IMR-90 (cell line): ENCODE data around the gene KDM4B. TPM values are rescaled to one million over a fixed set of nuclear protein-coding genes. Genes with fewer than 3 reads are reported as not detected.

ENCODE experiments used
- ATAC-seq: fragments of 200-7000 bp; cut with Tn5 transposase; 2 replicates; pipeline ENCODE4 v1.9.1; 2020; ENCODE audit warnings: low read depth, mild to moderate bottlenecking, moderate library complexity
- BruUV-seq: library from RNA; stranded (reverse); fragments of 400-500 nt; replicated peaks from 2 replicates; lab custom pipeline; 2021; lab: Mats Ljungman, UMichigan
- CTCF ChIA-PET: fragments of 300-600 bp; formaldehyde crosslinking; extraction: SDS; loops from one replicate; lab custom pipeline; 2021; ENCODE audit warnings: antibody characterized with exemption; lab: Yijun Ruan, JAX
- POLR2A ChIA-PET: fragments of 300-600 bp; sonication (Branson Sonifier 250); formaldehyde crosslinking; loops from one replicate; lab custom pipeline; 2022; ENCODE audit warnings: antibody characterized with exemption; ENCODE audit not compliant: unreplicated experiment; lab: Charles Lee
- DNase-seq: peaks from one replicate; pipeline ENCODE4 v3.0.0; 2013
- H2AFZ ChIP-seq: replicated peaks from 2 replicates; pipeline ENCODE3; 2013; ENCODE audit warnings: low read length, mild to moderate bottlenecking; ENCODE audit not compliant: poor library complexity
- H2AK5ac ChIP-seq: 2 replicates; pipeline ENCODE4 v1.6.1; 2013; ENCODE audit warnings: low read depth, low read length, inconsistent platforms
- H2AK9ac ChIP-seq: replicated peaks from 2 replicates; pipeline ENCODE3; 2013; ENCODE audit warnings: mild to moderate bottlenecking, low read depth, low read length, moderate library complexity; ENCODE audit not compliant: poor library complexity
- H2BK120ac ChIP-seq: 2 replicates; pipeline ENCODE4 v1.6.1; 2013; ENCODE audit warnings: low read depth, low read length, inconsistent platforms
- H2BK15ac ChIP-seq: 3 replicates; pipeline ENCODE4 v1.6.1; 2013; ENCODE audit warnings: low read depth, low read length, inconsistent platforms
- H2BK20ac ChIP-seq: 2 replicates; pipeline ENCODE4 v1.6.1; 2013; ENCODE audit warnings: low read depth, mild to moderate bottlenecking, inconsistent platforms, low read length, moderate library complexity
- H2BK5ac ChIP-seq: 2 replicates; pipeline ENCODE4 v1.6.1; 2013; ENCODE audit warnings: mild to moderate bottlenecking, low read depth, low read length, inconsistent platforms; ENCODE audit not compliant: poor library complexity, severe bottlenecking
- H3K14ac ChIP-seq: replicated peaks from 2 replicates; pipeline ENCODE4 v1.6.1; 2013; ENCODE audit warnings: low read depth, low read length, inconsistent platforms
- H3K18ac ChIP-seq: 2 replicates; pipeline ENCODE4 v1.6.1; 2013; ENCODE audit warnings: low read depth, low read length, control low read depth
- H3K23ac ChIP-seq: 2 replicates; pipeline ENCODE4 v1.6.1; 2013; ENCODE audit warnings: low read depth, low read length, inconsistent platforms
- H3K27ac ChIP-seq: 2 replicates; pipeline ENCODE4 v1.5.1; 2013; ENCODE audit warnings: mild to moderate bottlenecking, control low read depth, low read length; ENCODE audit not compliant: insufficient read depth
- H3K27me3 ChIP-seq: 2 replicates; pipeline ENCODE4 v1.6.1; 2013; ENCODE audit warnings: low read length; ENCODE audit not compliant: control insufficient read depth, insufficient read depth
- H3K36me3 ChIP-seq: 2 replicates; pipeline ENCODE4 v1.6.1; 2013; ENCODE audit warnings: low read length, mixed read lengths; ENCODE audit not compliant: control insufficient read depth, insufficient read depth
- H3K4ac ChIP-seq: 2 replicates; pipeline ENCODE4 v1.6.1; 2013; ENCODE audit warnings: low read depth, low read length, inconsistent platforms
- H3K4me1 ChIP-seq: 2 replicates; pipeline ENCODE4 v1.6.1; 2013; ENCODE audit warnings: low read length, mixed read lengths; ENCODE audit not compliant: control insufficient read depth, insufficient read depth
- H3K4me2 ChIP-seq: 2 replicates; pipeline ENCODE4 v1.6.1; 2013; ENCODE audit warnings: low read depth, mild to moderate bottlenecking, control low read depth, low read length, moderate library complexity
- H3K4me3 ChIP-seq: 2 replicates; pipeline ENCODE4 v1.5.1; 2013; ENCODE audit warnings: low read depth, mild to moderate bottlenecking, control low read depth, low read length, moderate library complexity; ENCODE audit not compliant: insufficient read depth
- H3K56ac ChIP-seq: 2 replicates; pipeline ENCODE4 v1.6.1; 2013; ENCODE audit warnings: low read length, inconsistent platforms; ENCODE audit not compliant: insufficient read depth; ENCODE audit errors: extremely low read depth
- H3K79me1 ChIP-seq, 2 experiments: 2 replicates each; pipeline ENCODE4 v1.6.1; 2013; ENCODE audit warnings: low read length in 2 of 2, inconsistent platforms in 1 of 2, low read depth in 1 of 2
- H3K9ac ChIP-seq: 2 replicates; pipeline ENCODE4 v1.6.1; 2013; ENCODE audit warnings: low read depth, low read length, control low read depth
- H3K9me1 ChIP-seq: 2 replicates; pipeline ENCODE4 v1.6.1; 2013; ENCODE audit warnings: low read length, inconsistent platforms; ENCODE audit not compliant: insufficient read depth
- H3K9me3 ChIP-seq: 2 replicates; pipeline ENCODE4 v1.6.1; 2013; ENCODE audit warnings: low read length; ENCODE audit not compliant: control insufficient read depth, insufficient read depth
- H4K20me1 ChIP-seq: 2 replicates; pipeline ENCODE4 v1.6.1; 2013; ENCODE audit warnings: low read length, inconsistent platforms; ENCODE audit not compliant: insufficient read depth
- H4K5ac ChIP-seq: 2 replicates; pipeline ENCODE4 v1.6.1; 2013; ENCODE audit warnings: mild to moderate bottlenecking, low read depth, low read length, control low read depth
- H4K8ac ChIP-seq, 2 experiments: 2 replicates each; pipeline ENCODE4 v1.6.1; 2013; ENCODE audit warnings: low read depth in 2 of 2, low read length in 2 of 2, control low read depth in 1 of 2, inconsistent platforms in 1 of 2
- H4K91ac ChIP-seq: 2 replicates; pipeline ENCODE4 v1.6.1; 2013; ENCODE audit warnings: low read depth, low read length, inconsistent platforms; ENCODE audit not compliant: insufficient read depth
- CEBPB ChIP-seq: IDR thresholded peaks from 2 replicates; pipeline ENCODE4 v1.6.1; 2012; ENCODE audit warnings: low read depth, low read length, improper control_type of control experiment
- SMC3 ChIP-seq: fragments of 150-350 bp; IDR thresholded peaks from 2 replicates; pipeline ENCODE4 v1.6.1; 2016; ENCODE audit warnings: low read depth, mild to moderate bottlenecking, antibody characterized with exemption, low read length, moderate library complexity
- WGBS, 2 experiments: methylation state at CpG; one replicate each; pipeline versions ENCODE4 v1.1.5 to v1.1.7; 2013; ENCODE audit warnings: missing lambda C conversion rate in 2 of 2; ENCODE audit not compliant: insufficient read length in 1 of 2; ENCODE audit errors: extremely low coverage in 2 of 2; 5-methylcytosine and 5-hydroxymethylcytosine counted together
- dilution Hi-C: fragments of 300-500 bp; cut with HindIII; formaldehyde crosslinking; loops from one replicate; pipeline ENCODE4 v1.14.3; 2018; ENCODE audit warnings: low sequenced_read_pairs; ENCODE audit not compliant: unreplicated experiment
- in situ Hi-C: fragments of 300-500 bp; cut with MboI; formaldehyde crosslinking; loops from 3 replicates; pipeline ENCODE4 v1.14.3; 2019; ENCODE audit warnings: low sequenced_read_pairs, inconsistent platforms, mixed read lengths
- intact Hi-C: fragments of 100-400 bp; cut with micrococcal nuclease; formaldehyde crosslinking; loops from 2 replicates; pipeline ENCODE4 v1.10.0; 2022
- polyA plus RNA-seq, 3 experiments: library from polyadenylated mRNA; depleted of rRNA; stranded (reverse); fragments of >200 nt; gene quantifications; 2 replicates each; pipeline ENCODE4 v1.2.3, GENCODE V29; 2012; ENCODE audit warnings: low replicate concordance in 1 of 3
- total RNA-seq: library from RNA; depleted of rRNA; stranded (reverse); fragments of >200 nt; gene quantifications from 2 replicates; pipeline ENCODE4 v1.2.3, GENCODE V29; 2012

KDM4B gene
- total and polyA plus RNA-seq, 2 of the 4 experiments (the other 2 are of a cell fraction) = 5.0 to 17.9 TPM

DNA sequence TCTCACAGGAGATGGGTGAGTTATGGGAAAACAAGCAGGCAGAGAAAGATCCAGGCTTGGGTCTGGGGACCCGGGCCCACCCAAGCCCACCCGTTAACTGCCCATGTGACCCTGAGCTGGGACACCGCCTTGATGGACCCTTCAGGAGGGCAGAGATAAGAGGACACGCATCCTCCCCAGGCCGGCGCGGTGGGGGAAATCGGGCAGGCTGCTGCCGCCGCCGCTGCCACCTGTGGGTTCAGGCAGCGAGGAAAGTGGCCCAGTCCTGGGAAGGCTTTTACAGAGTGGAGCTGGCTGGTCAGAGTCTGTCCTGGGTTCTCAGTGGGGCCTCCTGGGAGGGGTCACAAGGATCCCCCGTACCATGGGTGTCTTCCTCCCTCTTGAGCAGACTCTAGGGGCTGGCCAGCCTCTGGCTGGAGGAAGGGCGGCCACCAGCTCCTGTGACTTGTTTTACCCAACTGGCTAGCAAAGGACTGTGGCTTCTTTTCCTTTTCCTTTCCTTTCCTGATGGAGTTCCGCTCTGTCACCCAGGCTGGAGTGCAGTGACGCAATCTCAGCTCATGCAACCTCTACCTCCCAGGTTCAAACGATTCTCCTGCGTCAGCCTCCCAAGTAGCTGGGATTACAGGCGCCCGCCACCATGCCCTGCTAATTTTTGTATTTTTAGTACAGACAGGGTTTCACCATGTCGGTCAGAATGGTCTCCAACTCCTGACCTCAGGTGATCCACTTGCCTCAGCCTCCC, 155.4 kb downstream of the KDM4B start:
- peaks cover 44% of the 10 kb centered on the region for H3K36me3 ChIP-seq
- H4K91ac ChIP-seq = no peak overlapping the region
- intact Hi-C loops (no loop called here), dilution Hi-C loops (no loop called here), in situ Hi-C loops (no loop called here)
- no peak overlapping the region for H4K5ac ChIP-seq
- H3K9me3 ChIP-seq = no peaks in the 10 kb centered on the region
- no peak overlapping the region for H3K9ac ChIP-seq
- H4K20me1 ChIP-seq = peaks cover 10% of the 10 kb centered on the region
- TF ChIP-seq SMC3 (no peak), CEBPB (0 out of 2 replicates have a peak, but pooled peaks have one; percentile 49)
- DNase-seq (no peak), ATAC-seq (no peak)
- H2AK5ac ChIP-seq = no peak overlapping the region
- H3K79me1 ChIP-seq = peaks cover 2 to 13% of the 10 kb centered on the region in 2 experiments; a peak in 2 of 4 replicates
- no peak overlapping the region for H3K56ac ChIP-seq
- no peak overlapping the region for H2AFZ ChIP-seq
- no peak overlapping the region for H3K4ac ChIP-seq
- no peak overlapping the region for H3K18ac ChIP-seq
- POLR2A ChIA-PET = no interaction called here
- H3K23ac ChIP-seq = no peak overlapping the region
- CTCF ChIA-PET = no interaction called here
- H2BK5ac ChIP-seq = no peak overlapping the region
- no peak overlapping the region for H3K14ac ChIP-seq
- H4K8ac ChIP-seq = no peak overlapping the region
- no peak overlapping the region for H3K4me3 ChIP-seq
- 95% methylated on average over 12 of the region's 21 CpGs; no CpG with 5 or more reads in 1 of the 2 experiments for WGBS, 2 experiments
- H3K4me1 ChIP-seq = peaks cover 22% of the 10 kb centered on the region
- H3K9me1 ChIP-seq = no peaks in the 10 kb centered on the region; the same call in 1 of the 2 replicates
- no peak overlapping the region for H2BK120ac ChIP-seq
- H2BK20ac ChIP-seq = no peak overlapping the region
- H3K27me3 ChIP-seq = no peaks in the 10 kb centered on the region
- H3K4me2 ChIP-seq = no peak overlapping the region
- no peak overlapping the region for H2BK15ac ChIP-seq
- no peak overlapping the region for H2AK9ac ChIP-seq
- no peak overlapping the region for H3K27ac ChIP-seq
- BruUV-seq = no TSS peak
